Renal cortex interstitium (tissue), 11 donors: ENCODE data around the gene THSD7A. TPM values are rescaled to one million over a fixed set of nuclear protein-coding genes. Genes with fewer than 3 reads are reported as not detected.
A peak's percentile ranks its signal among the peaks of the same experiment; 100 is the strongest.

Source experiments
- DNase-seq, 11 donors: peaks; one replicate each; pipeline ENCODE4 v3.0.0-alpha.2; 2013; ENCODE audit warnings: low read depth in 9 of 11, low spot score in 4 of 11; ENCODE audit errors: extremely low read depth in 1 of 11
- polyA plus RNA-seq, 3 donors: library from polyadenylated mRNA; unstranded; fragments of 120-200 nt; gene quantifications; one replicate each; pipeline ENCODE4 v1.2.1, GENCODE V29; 2013; ENCODE audit not compliant: insufficient read length in 3 of 3

Gene THSD7A
- polyA plus RNA-seq, 3 donors = 58.2 to 63.1 (median 63.0) TPM

DNA sequence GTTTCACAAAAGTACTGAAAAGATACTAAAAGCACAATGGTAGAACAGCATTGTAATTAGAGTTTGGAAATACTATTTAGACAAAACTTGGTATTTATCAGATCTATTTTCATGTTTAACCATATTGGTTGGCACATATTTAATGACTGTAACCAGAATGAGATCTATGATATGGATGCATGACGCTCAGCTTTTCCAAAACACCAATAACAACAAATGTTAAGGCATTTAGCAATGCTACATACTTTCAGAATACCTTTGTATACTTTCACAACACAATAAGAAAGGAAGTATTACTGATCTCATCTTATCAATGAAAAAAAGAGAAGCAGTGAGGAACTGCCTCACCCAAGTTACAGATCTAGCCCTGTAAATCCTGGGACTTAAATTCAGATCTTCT lies 74.8 kb downstream of the THSD7A start:
- no peak for DNase-seq

GRCh38 chr7:11754933-11755332 lies 77.1 kb downstream of the THSD7A start:
- no peak for DNase-seq

GRCh38 chr7:11754123-11754522 lies 77.9 kb downstream of the THSD7A start:
- no peak for DNase-seq

GRCh38 chr7:11753433-11753832 lies 78.6 kb downstream of the THSD7A start:
- no peak for DNase-seq

GRCh38 chr7:11751807-11752389 lies 80.1 kb downstream of the THSD7A start:
- DNase-seq = no peak

DNA sequence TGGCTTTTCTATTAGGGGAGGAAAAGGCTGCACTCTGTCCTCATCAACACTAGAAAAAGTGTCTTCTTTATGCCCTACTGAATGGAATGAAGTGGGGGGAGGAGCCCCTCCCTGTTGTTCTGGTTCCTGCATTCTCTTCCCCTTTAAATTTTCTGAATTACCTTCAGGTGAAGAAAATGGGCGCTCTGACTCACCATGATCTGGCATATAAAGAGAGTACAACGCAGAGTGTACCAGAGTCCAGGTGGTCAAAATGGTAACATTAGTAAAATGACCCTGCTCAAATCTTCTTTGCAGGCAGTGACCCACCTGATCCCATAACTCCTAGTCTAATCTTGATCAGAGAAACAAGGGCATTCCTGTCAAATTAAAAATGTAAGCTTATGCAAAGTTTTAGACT lies 80.7 kb downstream of the THSD7A start:
- DNase-seq = no peak

DNA sequence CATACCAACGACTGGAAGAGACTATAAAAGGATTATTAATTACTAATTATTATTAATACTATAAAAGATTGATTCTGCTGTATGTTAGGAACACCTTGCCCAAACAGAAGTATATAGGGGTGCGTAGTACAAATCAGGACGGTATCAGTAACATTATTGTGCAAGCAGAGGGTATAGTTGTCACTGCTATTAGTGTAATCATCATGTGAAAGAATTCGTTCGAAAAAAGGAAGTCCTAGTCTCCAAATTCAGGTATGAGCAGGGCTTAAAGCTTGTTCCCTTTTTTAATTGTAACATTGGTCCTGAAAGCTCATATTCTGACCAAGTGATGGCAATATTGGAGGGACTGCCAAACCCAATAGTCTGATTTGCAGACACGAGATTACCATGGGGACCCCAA lies 81.8 kb downstream of the THSD7A start:
- DNase-seq = no peak

DNA sequence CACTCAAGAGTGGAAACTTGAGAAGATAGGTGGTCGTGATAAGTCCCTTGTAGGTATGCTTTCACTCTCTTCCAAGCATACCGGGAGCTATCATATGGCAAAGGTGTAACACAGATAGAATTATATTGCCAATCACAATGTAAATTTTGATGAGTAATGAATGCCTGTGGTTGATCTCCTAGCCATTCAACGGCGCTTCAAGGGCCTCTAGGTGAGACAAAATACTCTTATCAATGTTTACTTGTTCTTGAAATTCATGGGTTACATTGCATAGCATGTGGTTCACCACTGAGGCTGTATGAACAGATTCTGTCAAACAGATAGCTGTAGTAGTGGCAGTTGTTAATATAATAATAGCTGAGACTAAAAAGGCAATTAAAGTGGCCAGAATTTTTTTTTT lies 82.4 kb downstream of the THSD7A start:
- DNase-seq = no peak

- DNase-seq = no peak
Observed at GRCh38 chr7:11748884-11749283, 83.1 kb downstream of the THSD7A start.

DNA sequence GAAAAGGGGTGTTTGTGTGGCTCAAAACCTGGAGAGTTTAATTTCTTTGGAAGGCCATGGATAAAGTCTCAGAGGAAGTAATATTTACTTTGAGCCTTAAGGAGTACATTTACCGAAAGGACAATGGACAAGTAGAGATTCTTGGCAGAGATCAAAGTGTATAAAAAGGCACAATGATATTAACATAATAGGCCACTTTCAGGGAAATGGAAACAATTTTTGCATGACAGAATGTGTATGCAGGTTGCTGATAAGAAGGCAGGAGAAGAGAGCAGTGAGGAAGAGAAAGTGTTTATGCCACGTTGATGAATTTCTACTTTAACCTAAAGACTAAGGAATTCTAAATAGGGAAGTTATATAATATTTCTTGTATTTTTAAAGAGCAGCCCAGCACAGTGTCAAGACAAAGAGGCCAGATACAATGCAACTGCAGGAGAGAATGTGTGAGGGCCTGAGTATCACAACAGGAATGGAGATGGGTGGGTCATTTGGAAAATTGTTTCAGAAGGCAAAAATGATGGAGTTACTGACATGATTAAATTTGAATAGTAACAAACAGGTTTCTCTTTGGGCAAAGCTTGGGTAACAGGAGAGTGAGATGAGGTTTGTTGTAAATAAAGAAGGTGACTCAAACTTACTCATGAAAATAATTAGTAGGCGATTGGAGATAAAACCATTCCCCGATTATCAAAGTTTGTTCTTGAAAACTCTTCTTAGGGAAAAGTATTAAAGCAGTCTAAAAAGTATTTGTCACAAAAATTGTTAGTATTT lies 84.1 kb downstream of the THSD7A start:
- DNase-seq = no peak

DNA sequence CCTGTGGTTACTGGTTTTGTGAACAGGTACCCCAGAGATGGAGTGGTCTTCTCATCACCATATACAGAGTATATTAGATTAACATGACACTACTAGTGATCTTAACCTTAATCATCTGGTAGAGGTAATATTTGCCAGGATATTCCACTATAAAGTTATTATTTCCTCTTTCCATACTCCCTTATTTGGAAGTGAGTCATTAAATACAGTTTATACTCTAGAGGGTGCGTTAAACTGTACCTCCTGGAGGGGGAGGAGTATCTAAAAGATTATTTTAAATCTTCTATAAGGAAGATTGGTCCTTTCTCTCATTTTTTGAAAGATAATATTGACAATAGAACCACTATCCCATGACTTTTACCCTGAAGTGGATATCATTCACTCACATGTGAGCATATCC lies 85.4 kb downstream of the THSD7A start:
- DNase-seq = no peak

DNA sequence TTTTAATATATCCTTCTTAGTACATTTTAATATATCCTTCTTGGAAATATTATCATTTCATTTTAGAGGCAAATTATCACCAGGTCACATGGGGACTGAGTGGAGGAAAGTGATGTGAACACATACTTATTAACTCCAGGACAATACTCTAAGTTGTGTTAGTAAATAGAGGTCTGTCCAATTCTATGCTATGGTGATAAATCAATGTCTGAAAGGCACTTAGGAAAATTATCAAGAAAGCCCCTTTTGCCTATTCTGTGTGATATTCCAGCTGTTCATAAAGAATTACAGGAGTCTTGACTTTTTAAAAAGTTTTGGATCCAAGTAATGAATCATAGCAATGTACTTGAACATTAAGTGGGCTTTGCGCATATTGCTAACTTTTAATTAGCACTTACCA lies 88.5 kb downstream of the THSD7A start:
- DNase-seq = no peak

DNA sequence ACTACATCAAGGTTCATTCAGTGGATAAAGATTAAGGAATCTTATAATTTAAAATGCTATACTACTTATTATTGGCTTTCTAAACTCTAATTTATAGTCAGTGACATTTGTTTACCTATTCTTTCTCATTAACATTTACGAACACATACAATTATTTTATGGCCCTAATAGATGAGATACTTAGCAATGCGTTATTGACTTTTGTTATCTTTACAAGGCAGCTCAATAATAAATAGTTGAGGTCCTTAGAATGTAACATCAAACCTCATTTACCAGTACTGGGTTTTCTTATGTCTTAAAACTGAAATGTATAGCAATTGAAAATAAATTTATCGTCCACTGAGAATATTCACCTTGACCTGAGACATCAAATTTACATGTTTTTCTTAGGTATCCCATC lies 89.0 kb downstream of the THSD7A start:
- no peak for DNase-seq

DNA sequence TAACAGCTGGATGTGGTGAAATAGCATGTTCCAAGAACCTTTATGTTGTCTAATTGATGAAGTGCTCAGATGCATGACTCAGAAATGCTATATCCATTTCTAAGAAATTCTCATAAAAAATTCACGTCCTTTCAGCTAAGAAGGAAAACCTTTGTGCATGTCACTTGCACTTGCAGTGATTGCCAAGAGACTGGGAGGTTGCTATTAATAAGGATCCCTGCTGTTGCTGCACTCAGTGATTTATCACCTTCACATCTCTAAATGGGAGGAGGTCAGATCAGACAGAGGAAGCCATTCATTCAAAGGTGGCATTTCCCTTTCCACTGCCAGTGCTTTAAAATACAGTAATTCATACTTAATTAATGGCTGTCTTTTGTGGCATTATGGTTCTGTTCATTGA lies 89.5 kb downstream of the THSD7A start:
- DNase-seq = peak in 2 of 11 donors; percentile 35 to 46

GRCh38 chr7:11737723-11738122 lies 94.3 kb downstream of the THSD7A start:
- no peak for DNase-seq

DNA sequence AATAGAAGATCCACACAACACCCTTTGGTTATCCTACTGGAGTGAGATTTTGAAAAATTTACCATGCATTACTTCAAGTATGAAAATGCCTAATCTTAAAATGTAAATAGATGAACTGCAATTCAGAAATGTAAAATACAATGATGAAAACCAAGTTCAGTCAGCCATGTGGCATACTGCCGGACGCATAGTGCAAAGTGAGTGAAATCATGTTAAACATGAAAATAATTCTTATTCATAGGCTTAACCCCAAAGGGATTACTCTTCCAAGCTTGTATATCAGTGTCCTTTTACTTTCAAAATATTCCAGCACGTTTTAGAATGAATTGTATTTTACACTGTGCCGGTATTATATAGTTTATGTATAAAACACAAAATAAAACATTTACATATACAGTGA lies 99.8 kb downstream of the THSD7A start:
- DNase-seq = no peak

GRCh38 chr7:11730725-11731124 lies 101.3 kb downstream of the THSD7A start:
- no peak for DNase-seq

DNA sequence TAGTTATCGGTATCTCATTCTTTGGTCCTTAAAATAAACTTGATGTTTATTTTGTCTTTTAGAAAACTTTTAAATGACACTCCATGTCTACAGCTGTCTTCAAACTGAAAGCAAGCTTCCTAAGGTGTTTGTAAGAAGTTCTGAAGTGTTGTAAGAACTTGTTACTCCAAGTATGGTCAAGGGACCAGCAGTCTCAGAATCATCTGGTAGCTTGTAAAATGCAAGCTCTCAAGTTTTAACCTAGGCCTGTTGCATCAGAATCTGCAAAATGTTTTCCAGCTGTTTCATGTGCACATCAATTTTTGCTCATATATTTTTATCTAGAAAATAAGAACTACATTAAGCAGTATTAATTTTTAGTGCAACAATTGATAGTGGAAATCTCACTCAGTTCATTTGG lies 104.1 kb downstream of the THSD7A start:
- no peak for DNase-seq

GRCh38 chr7:11726794-11727155 lies 105.2 kb downstream of the THSD7A start:
- DNase-seq = no peak

DNA sequence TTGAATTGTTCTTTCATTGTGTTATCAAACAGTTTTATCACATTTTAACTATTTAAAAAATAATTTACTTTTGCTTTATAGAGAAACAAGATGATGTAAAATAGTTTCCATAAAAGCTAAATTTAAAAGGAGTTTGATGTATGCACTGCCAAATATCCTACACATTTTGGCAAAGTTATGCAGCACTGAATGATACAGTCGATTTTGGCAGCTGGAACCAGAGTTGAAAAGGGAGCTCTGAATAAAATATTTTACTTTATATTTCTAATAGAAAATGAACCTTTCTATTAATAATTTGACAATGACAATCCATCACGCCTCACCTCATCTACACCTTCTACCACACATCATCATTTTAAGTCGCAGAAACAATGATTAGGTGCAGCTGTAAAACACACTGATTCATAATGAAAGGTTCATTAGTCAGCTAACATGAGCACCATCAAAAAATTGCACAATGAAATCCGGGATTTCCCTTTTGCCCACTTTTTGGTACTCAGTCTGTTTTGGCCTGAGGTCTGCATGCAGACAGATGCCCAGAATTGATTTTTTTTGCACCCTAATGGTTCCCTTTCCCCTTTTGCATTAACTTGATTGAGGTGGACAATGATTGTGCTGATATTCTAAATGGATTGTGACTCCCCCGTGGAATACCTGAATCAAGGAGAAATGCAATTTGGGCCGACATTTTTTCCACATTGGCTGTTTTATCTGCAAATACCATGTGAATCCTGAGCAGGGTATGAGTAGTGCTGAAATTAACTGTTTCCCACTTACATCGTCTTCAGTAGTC lies 105.8 kb downstream of the THSD7A start:
- DNase-seq = no peak
